Glomerular endothelial cell (primary cell): Measurements from ENCODE around the gene OTOGL. TPM values are rescaled to one million over a fixed set of nuclear protein-coding genes. Genes with fewer than 3 reads are reported as not detected.

Source experiments
- total RNA-seq: library from RNA; depleted of rRNA; stranded (reverse); fragments of >200 nt; gene quantifications from 2 replicates; pipeline ENCODE4 v1.2.3, GENCODE V29; 2015

The OTOGL gene
- total RNA-seq, 1 donor from 2014 or later = 0.06 TPM

Other genes starting within 250 kb of the OTOGL start
- gene PPP1R12A, start 164.4 kb upstream of the OTOGL start, total RNA-seq = 36.1 and 61.1 TPM in 2 replicates